CD4-positive, alpha-beta T cell (primary cell): ENCODE data around the gene DYNLL2. TPM values are rescaled to one million over a fixed set of nuclear protein-coding genes. Genes with fewer than 3 reads are reported as not detected.

Experiments used
- ATAC-seq: fragments of 200-7000 bp; cut with Tn5 transposase; one replicate; pipeline ENCODE4 v1.10.0; 2022; ENCODE audit warnings: mild to moderate bottlenecking; ENCODE audit not compliant: poor library complexity
- CTCF ChIA-PET: fragments of 350-600 bp; sonication (Branson Sonifier 250); formaldehyde crosslinking; loops from one replicate; lab custom pipeline; 2021; ENCODE audit warnings: antibody characterized with exemption, inconsistent platforms; lab: Charles Lee
- POLR2A ChIA-PET: fragments of 350-600 bp; sonication (Branson Sonifier 250); formaldehyde crosslinking; loops from one replicate; lab custom pipeline; 2021; ENCODE audit warnings: antibody characterized with exemption, inconsistent platforms; lab: Charles Lee
- DNase-seq, 14 experiments: peaks; one replicate each; pipeline ENCODE4 v3.0.0-alpha.2; 2013 to 2020; ENCODE audit warnings: mixed read lengths in 2 of 14
- H3K27ac ChIP-seq, 2 donors: one replicate each; pipeline versions ENCODE4 v1.5.1 to v1.7.0; 2013; ENCODE audit warnings: low read length in 2 of 2, low read depth in 1 of 2, mild to moderate bottlenecking in 1 of 2
- H3K27me3 ChIP-seq, 2 experiments: 1 replicate in 1 of 2; 2 replicates in 1 of 2; pipeline versions ENCODE4 v1.6.1 to v1.7.0; 2013; ENCODE audit warnings: low read length in 2 of 2, control low read depth in 1 of 2, mild to moderate bottlenecking in 1 of 2, moderate library complexity in 1 of 2; ENCODE audit not compliant: insufficient read depth in 2 of 2, control insufficient read depth in 1 of 2
- H3K36me3 ChIP-seq: one replicate; pipeline ENCODE4 v1.6.1; 2013; ENCODE audit warnings: low read length, control low read depth; ENCODE audit not compliant: insufficient read depth
- H3K4me1 ChIP-seq: one replicate; pipeline ENCODE4 v1.6.1; 2013; ENCODE audit warnings: low read length, control low read depth; ENCODE audit not compliant: insufficient read depth
- H3K4me3 ChIP-seq: one replicate; pipeline ENCODE4 v1.5.1; 2013; ENCODE audit warnings: mild to moderate bottlenecking, low read length, moderate library complexity
- H3K9me3 ChIP-seq, 2 experiments: 1 replicate in 1 of 2; 2 replicates in 1 of 2; pipeline versions ENCODE4 v1.6.1 to v1.7.0; 2013; ENCODE audit warnings: low read length in 2 of 2, mild to moderate bottlenecking in 2 of 2, control low read depth in 1 of 2, moderate library complexity in 1 of 2; ENCODE audit not compliant: control insufficient read depth in 1 of 2, insufficient read depth in 1 of 2
- H3K27ac Mint-ChIP-seq: one replicate; pipeline ENCODE4 v1.8.0; 2020; ENCODE audit warnings: mixed read lengths
- H3K27me3 Mint-ChIP-seq: one replicate; pipeline ENCODE4 v1.8.0; 2021; ENCODE audit warnings: mixed read lengths
- H3K36me3 Mint-ChIP-seq: one replicate; pipeline ENCODE4 v1.8.0; 2021; ENCODE audit warnings: low read depth, mixed read lengths
- H3K4me1 Mint-ChIP-seq: one replicate; pipeline ENCODE4 v1.8.0; 2021; ENCODE audit warnings: low read depth, mixed read lengths
- H3K4me3 Mint-ChIP-seq: one replicate; pipeline ENCODE4 v1.8.0; 2020; ENCODE audit warnings: mild to moderate bottlenecking, mixed read lengths
- H3K9me3 Mint-ChIP-seq: one replicate; pipeline ENCODE4 v1.8.0; 2020; ENCODE audit warnings: mixed read lengths
- intact Hi-C, 2 experiments: fragments of 100-400 bp; cut with DNase I in 1 of 2; cut with micrococcal nuclease in 1 of 2; formaldehyde crosslinking; loops; one replicate each; pipeline versions ENCODE4 v1.15.1 to v1.9.0; 2023 to 2025; cut with DNase I, micrococcal nuclease
- total RNA-seq, 174 experiments: library from RNA in 2 of 174; stranded (reverse) in 2 of 174; gene quantifications; one replicate each; pipeline ENCODE4 v1.2.3 and lab custom pipeline; 2021 to 2026
- TF ChIP-seq, protein P1 (sequence below): fragments of 200-600 bp; IDR thresholded peaks from one replicate; pipeline ENCODE4 v1.8.0; 2022; ENCODE audit warnings: antibody characterized with exemption, mild to moderate bottlenecking

DYNLL2 gene
- total RNA-seq, 2 experiments from 2014 or later = 30.9 to 32.2 TPM

DNA sequence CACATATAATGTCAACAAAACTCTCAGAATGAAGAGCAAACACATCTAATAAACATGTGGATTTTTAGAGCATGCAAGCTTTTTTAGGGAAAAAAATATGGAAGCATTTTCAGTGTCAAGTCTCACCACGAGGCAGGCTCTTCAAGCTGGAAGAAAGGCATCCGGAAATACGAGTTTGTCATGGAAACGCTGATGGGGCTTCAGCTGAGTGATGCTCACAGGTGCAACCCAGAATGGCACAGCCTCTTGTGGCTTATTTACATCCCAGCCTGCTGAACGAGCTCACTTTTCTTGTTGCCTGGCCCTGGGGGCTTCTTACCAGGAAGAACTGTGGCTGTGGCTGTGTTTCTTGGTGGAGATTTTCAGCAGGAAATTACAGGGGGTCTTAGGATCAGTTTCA, 24.1 kb upstream of the DYNLL2 start:
- Mint-ChIP-seq H3K9me3 (no peaks in the 10 kb centered on the region), H3K27me3 (no peaks in the 10 kb centered on the region), H3K27ac (no peak overlapping the region), H3K4me1 (no peaks in the 10 kb centered on the region), H3K4me3 (no peak overlapping the region), H3K36me3 (no peaks in the 10 kb centered on the region)
- DNase-seq (no peak), ATAC-seq (no peak)
- Histone ChIP-seq H3K4me3 (no peak overlapping the region), H3K27me3 (peaks cover 0 to 2% of the 10 kb centered on the region in 2 experiments), H3K27ac (no peak overlapping the region), H3K9me3 (no peaks in the 10 kb centered on the region), H3K4me1 (no peaks in the 10 kb centered on the region), H3K36me3 (no peaks in the 10 kb centered on the region)
- ChIA-PET CTCF (no interaction called here), POLR2A (no interaction called here)
- intact Hi-C loops = no loop called here
- TF ChIP-seq, protein P1, sequence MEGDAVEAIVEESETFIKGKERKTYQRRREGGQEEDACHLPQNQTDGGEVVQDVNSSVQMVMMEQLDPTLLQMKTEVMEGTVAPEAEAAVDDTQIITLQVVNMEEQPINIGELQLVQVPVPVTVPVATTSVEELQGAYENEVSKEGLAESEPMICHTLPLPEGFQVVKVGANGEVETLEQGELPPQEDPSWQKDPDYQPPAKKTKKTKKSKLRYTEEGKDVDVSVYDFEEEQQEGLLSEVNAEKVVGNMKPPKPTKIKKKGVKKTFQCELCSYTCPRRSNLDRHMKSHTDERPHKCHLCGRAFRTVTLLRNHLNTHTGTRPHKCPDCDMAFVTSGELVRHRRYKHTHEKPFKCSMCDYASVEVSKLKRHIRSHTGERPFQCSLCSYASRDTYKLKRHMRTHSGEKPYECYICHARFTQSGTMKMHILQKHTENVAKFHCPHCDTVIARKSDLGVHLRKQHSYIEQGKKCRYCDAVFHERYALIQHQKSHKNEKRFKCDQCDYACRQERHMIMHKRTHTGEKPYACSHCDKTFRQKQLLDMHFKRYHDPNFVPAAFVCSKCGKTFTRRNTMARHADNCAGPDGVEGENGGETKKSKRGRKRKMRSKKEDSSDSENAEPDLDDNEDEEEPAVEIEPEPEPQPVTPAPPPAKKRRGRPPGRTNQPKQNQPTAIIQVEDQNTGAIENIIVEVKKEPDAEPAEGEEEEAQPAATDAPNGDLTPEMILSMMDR = no peak

DNA sequence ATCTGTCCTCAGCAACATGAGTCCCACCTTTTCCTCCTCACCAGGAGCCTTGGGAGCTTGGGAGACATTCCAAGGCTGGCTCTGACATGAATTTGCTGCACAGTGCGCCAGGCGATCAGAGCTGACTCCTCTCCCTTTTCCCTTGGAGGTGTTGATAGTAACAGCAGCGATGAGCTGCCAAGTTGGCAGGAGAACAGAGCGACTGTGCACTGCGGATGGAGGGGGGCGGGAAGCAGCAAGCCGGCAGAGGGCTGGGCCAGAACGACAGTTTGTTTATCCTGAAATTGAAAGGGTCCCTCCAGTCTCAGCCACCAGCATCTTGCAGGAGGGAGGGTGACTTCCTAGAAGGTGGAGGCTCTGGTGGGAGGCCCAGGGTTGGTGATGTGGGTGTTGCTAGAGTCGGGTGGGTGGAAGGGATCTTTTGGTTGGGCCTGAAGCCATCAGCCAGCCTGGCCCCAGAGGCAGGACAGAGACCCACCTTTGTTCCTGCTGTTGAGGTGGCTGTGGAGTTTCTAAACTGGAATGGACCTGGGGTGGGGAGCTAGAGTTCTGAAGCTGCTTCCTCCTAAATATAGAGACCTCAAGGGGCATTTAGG, 22.5 kb upstream of the DYNLL2 start:
- intact Hi-C loops = no loop called here
- POLR2A ChIA-PET = no interaction called here
- TF ChIP-seq, protein P1 = no peak

DNA sequence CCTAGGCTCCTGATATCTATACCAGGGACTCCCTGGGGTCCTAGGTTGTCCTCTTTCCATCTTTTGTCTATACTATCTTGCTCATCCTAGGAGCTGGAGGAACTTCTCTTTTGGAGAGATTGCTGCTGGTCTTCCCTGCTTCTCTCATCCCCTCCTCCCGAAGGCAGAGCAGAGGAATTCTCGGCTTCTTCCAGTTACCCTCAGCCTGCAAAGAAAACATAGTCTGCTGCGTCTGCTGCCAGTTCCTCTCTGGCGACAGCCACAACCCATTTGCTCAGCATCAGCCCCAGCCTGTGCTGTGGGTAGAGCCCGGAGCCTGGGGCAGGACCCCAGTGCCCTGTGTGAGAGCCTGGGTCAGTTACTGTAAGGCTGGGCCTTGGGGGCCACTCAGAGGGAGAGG, 21.5 kb upstream of the DYNLL2 start:
- Histone ChIP-seq H3K27me3 (peaks cover 0 to 2% of the 10 kb centered on the region in 2 experiments), H3K9me3 (no peaks in the 10 kb centered on the region), H3K4me1 (no peaks in the 10 kb centered on the region), H3K36me3 (no peaks in the 10 kb centered on the region), H3K27ac (no peak overlapping the region), H3K4me3 (no peak overlapping the region)
- Mint-ChIP-seq H3K4me3 (no peak overlapping the region), H3K27me3 (no peaks in the 10 kb centered on the region), H3K27ac (no peak overlapping the region), H3K36me3 (no peaks in the 10 kb centered on the region), H3K9me3 (no peaks in the 10 kb centered on the region), H3K4me1 (no peaks in the 10 kb centered on the region)
- ATAC-seq (no peak), DNase-seq (no peak)
- intact Hi-C loops = no loop called here
- CTCF ChIA-PET = no interaction called here
- TF ChIP-seq, protein P1 = no peak
- POLR2A ChIA-PET = no interaction called here

More for the DNA sequence above, 22.5 kb upstream of the DYNLL2 start:
- Mint-ChIP-seq H3K4me3 (no peak overlapping the region), H3K27me3 (no peaks in the 10 kb centered on the region), H3K4me1 (no peaks in the 10 kb centered on the region), H3K9me3 (no peaks in the 10 kb centered on the region), H3K36me3 (no peaks in the 10 kb centered on the region), H3K27ac (no peak overlapping the region)
- H3K4me1 ChIP-seq = no peaks in the 10 kb centered on the region
- H3K4me3 ChIP-seq = no peak overlapping the region
- peaks cover 0 to 2% of the 10 kb centered on the region in 2 experiments for H3K27me3 ChIP-seq
- CTCF ChIA-PET = no interaction called here
- no peaks in the 10 kb centered on the region for H3K36me3 ChIP-seq
- no peaks in the 10 kb centered on the region for H3K9me3 ChIP-seq
- H3K27ac ChIP-seq = no peak overlapping the region
- no peak for DNase-seq
- no peak for ATAC-seq
